GM18909 (cell line): ENCODE data around the gene NFIA.
"Not testable (repeated sequence)": the region's sequence is repeated elsewhere in the genome, so short reads cannot be mapped to it uniquely, and the experiment has no call there.

Source experiments
- ATAC-seq: cut with Tn5 transposase; IDR thresholded peaks from one replicate; pipeline ENCODE4 v1.9.1; 2021; ENCODE audit warnings: mild to moderate bottlenecking; ENCODE audit not compliant: unreplicated experiment, poor library complexity

NFIA gene

DNA sequence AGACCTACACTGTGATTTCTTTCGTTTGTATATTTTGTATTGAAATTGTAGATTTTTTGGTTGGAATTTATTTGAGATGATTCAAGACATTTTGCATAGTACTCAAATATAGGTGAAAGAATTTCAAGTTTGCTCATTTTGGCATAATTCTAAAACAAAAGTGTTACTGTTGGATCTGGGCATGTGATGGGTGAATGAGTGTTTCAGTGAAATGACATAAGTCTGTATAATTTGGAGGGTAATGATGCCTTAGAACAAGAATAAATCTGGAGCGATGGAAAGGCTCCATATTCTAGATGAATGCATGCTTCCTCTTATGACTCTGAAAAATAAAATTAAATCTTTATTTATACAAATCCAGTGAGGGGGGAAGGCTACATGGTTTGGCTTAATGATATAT is 41.0 kb downstream of the NFIA start:
- ATAC-seq: no peak

DNA sequence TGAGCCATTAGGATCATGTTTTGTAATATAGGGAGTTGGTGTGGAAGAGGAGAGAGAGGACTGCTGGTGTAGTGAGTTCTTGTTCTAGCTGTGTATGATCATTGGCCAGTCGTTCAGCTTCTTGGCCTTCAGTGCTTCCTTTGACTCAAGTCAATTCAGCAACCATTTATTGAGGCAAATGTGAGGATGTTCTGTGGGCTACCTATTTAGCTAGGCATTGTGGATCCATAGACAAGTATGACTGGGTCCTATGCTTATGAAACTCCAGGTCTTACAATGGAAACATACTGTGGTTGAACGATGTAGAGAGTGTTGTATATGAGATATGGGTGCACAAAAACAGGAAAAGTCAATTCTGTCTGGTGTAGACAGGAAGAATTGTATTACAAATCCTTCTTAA is 41.7 kb downstream of the NFIA start:
- ATAC-seq: no peak

- ATAC-seq: no peak
These were observed 42.3 kb downstream of the NFIA start for GRCh38 chr1:61124696-61125095.

- ATAC-seq: no peak
These were observed 42.9 kb downstream of the NFIA start for GRCh38 chr1:61125263-61125662.

- no peak for ATAC-seq
These were observed 43.5 kb downstream of the NFIA start for GRCh38 chr1:61125895-61126294.

DNA sequence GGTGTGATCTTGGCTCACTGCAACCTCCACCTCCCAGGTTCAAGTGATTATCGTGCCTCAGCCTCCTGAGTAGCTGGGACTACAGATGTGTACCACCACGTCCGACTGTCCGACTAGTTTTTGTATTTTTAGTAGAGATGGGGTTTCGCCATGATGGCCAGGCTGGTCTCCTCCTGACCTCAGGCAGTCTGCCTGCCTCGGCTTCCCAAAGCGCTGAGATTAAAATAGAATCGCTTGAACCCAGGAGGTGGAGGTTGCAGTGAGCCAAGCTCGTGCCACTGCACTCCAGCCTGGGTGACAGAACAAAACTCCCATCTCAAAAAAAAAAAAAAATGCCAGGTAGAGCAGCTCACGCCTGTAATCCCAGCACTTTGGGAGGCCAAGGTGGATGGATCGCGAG is 44.5 kb downstream of the NFIA start:
- ATAC-seq: not testable (repeated sequence)

DNA sequence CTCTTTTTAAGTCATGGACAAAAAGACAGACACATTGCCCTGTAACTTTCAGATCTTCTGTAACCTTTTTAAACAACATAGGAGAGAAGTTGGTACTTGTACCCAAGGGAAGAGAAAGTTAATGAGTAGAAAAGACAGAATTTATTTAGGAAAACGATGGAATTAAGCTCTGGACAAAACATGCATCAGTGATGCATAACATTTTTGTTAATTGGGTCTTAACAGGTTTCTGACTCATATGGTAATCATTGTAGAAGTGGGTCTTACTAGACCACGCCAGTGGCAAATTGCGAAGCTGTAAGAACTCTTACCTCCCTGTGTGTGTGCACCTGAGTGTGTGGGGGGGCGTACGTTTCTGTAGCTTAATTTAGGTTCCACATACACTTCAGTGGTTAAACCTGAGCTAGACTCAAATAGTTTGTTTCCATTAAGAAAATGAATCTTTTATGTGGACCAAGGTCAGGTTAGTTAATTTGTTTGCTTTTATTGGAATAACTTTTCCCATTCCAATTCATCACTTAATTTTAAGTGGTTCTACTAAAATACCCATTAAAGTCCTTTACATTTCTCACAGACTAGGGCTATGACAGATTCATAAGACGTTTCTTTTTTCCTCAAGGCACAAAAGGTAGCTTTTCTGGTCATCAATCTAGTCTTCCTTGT is 48.1 kb downstream of the NFIA start:
- no peak for ATAC-seq

- no peak for ATAC-seq
These were observed 48.9 kb downstream of the NFIA start for GRCh38 chr1:61131248-61131647.

GRCh38 chr1:61131716-61132115 is 49.4 kb downstream of the NFIA start:
- no peak for ATAC-seq

DNA sequence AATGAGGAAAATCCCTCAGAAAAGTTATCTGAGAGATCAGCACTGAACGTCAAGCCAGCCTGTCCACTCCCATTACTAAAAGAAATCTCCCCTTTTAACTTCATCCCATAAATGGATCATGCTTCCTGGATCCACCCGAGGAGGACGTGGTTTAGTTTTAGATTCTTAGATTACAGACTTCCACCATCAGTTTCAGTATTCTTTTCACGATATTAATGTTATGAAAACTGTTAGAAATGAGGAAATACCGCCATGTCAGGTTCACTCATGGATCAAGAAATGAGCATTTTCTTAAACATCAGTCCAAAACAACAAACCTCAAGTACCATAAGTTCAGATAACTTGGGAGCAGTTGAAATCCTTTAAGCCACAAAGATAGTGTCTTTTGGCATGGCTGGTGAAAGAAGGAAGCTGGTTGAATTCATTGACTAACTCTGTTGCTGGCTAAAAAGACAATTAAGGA is 49.8 kb downstream of the NFIA start:
- no peak for ATAC-seq

GRCh38 chr1:61132645-61133334 is 50.4 kb downstream of the NFIA start:
- ATAC-seq: no peak

DNA sequence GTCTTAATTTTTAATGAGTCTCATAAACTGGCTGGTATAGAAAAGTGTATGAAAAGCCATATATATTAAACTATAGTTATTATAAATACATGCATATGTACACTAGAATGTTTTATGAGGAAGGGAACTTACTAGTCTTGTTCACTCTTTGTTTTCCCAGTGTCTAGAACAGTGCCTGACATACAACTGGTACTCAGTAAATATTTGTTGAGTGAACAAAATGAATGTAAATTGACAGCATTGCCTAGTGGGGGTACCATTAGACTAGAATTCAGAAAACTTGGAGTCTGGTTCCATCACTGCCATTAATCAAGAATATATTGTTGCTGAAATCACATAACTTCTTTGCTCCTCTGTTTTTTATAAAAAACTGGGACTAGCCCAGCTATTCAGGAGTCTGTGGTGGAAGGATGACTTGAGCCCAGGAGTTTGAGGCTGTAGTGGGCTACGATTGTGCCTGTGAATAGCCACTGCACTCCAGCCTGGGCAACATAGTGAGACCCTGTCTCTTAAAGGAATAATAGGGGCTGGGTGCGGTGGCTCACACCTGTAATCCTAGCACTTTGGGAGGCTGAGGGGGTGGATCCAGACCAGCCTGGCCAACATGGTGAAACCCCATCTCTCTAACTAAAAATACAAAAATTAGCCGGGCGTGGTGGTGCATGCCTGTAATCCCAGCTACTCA is 51.1 kb downstream of the NFIA start:
- no peak for ATAC-seq

DNA sequence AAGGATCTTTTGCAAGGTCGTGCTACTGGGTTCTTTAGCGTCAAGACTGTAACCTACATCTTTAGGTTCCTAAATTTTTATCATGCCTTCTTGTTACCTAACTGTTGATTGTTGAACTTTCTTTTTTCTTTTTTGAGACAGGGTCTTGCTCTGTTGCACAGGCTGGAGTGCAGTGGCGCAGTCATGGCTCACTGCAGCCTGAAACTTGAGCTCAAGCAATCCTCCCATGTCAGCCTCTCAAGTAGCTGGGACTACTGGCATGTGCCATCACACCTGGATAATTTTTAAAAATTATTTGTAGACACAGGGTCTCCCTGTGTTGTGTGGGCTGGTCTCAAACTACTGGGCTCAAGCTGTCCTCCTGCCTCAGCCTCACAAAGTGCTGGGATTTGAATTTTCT is 52.9 kb downstream of the NFIA start:
- ATAC-seq: no peak

- no peak for ATAC-seq
These were observed 55.9 kb downstream of the NFIA start for GRCh38 chr1:61138305-61138704.

- no peak for ATAC-seq
These were observed 56.8 kb downstream of the NFIA start for GRCh38 chr1:61138921-61139774.

DNA sequence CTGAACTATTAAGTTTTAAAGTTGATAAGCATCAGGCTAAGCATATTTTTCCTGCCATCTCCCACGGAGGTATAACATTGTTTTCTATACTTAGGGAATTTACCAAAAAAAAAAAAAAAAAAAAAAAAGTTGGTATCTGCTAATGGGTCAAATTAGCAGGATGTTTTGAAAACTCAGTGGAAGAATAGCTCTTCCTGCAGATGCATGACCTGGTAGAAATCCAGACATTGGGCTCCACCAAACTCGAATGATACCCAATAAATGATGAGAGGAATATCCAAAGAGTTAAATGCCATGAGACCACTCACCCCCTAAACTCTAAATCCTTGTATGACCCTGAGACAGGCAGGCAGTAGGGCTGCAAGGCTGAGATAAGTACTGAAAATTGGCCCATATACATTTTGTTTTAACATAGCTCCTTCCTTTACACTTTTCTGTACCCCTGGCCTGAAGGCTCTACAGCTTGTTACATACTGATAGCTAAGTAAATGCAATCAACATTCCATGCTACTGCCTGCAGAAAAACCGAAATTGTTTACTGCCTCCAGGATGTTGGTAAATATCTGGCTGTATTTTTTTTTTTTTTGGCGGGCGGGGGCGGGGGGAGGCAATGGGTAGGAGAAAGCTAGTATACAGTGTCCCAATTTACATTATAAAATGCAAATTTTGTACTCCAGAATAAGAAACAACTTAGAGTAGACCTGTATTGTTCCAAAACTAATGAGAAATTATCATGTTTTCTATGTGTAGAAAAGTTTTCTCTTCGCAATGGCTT is 57.6 kb downstream of the NFIA start:
- ATAC-seq: no peak

- no peak for ATAC-seq
These were observed 58.4 kb downstream of the NFIA start for GRCh38 chr1:61140778-61141177.

GRCh38 chr1:61141288-61142042 is 59.1 kb downstream of the NFIA start:
- no peak for ATAC-seq

- no peak for ATAC-seq
These were observed 59.7 kb downstream of the NFIA start for GRCh38 chr1:61142043-61142440.
